Suprapubic skin (tissue), 4 donors: ENCODE data around the gene ATXN2L. TPM values are rescaled to one million over a fixed set of nuclear protein-coding genes. Genes with fewer than 3 reads are reported as not detected.

ENCODE experiments used
- DNase-seq, 2 donors: peaks; one replicate each; pipeline ENCODE4 v3.0.0-alpha.2; 2019; ENCODE audit warnings: low spot score in 2 of 2
- H3K27ac ChIP-seq: fragments of 200-600 bp; sonication (generic); one replicate; pipeline ENCODE4 v1.5.1; 2019
- H3K27me3 ChIP-seq: fragments of 200-600 bp; sonication (generic); one replicate; pipeline ENCODE4 v1.5.1; 2019
- H3K36me3 ChIP-seq: fragments of 200-600 bp; sonication (generic); one replicate; pipeline ENCODE4 v1.5.1; 2019
- H3K4me1 ChIP-seq: fragments of 200-600 bp; sonication (generic); one replicate; pipeline ENCODE4 v1.5.1; 2019
- H3K4me3 ChIP-seq: fragments of 200-600 bp; sonication (generic); one replicate; pipeline ENCODE4 v1.5.1; 2019; ENCODE audit warnings: mild to moderate bottlenecking
- H3K9me3 ChIP-seq: fragments of 200-600 bp; sonication (generic); one replicate; pipeline ENCODE4 v1.5.1; 2019
- EP300 ChIP-seq: sonication (generic); formaldehyde crosslinking; IDR thresholded peaks from one replicate; pipeline ENCODE4 v1.6.1; 2017; ENCODE audit warnings: antibody characterized with exemption
- POLR2A ChIP-seq, 2 donors: fragments of 450-650 bp; IDR thresholded peaks; one replicate each; pipeline ENCODE4 v1.6.1; 2017; ENCODE audit warnings: antibody characterized with exemption in 2 of 2, mild to moderate bottlenecking in 2 of 2, moderate library complexity in 2 of 2
- POLR2AphosphoS5 ChIP-seq, 3 donors: sonication (generic); formaldehyde crosslinking; IDR thresholded peaks; one replicate each; pipeline ENCODE4 v1.6.1; 2017; ENCODE audit warnings: antibody characterized with exemption in 3 of 3
- WGBS: methylation state at CpG from one replicate; pipeline ENCODE4 v1.1.5; 2018; 5-methylcytosine and 5-hydroxymethylcytosine counted together
- total RNA-seq, 4 donors: library from RNA; depleted of rRNA; stranded (reverse); fragments of >200 nt; gene quantifications; one replicate each; pipeline ENCODE4 v1.1.0, GENCODE V29; 2016
- TF ChIP-seq, protein P1 (sequence below), 2 donors: fragments of 200-600 bp in 1 of 2; fragments of 450-650 bp in 1 of 2; sonication (generic) in 1 of 2; IDR thresholded peaks; one replicate each; pipeline ENCODE4 v1.5.1; 2016 to 2019; ENCODE audit warnings: antibody characterized with exemption in 2 of 2, mild to moderate bottlenecking in 1 of 2, moderate library complexity in 1 of 2

ATXN2L gene
- total RNA-seq, 4 donors from 2014 or later, result 88.5 to 236 (median 148) TPM

DNA sequence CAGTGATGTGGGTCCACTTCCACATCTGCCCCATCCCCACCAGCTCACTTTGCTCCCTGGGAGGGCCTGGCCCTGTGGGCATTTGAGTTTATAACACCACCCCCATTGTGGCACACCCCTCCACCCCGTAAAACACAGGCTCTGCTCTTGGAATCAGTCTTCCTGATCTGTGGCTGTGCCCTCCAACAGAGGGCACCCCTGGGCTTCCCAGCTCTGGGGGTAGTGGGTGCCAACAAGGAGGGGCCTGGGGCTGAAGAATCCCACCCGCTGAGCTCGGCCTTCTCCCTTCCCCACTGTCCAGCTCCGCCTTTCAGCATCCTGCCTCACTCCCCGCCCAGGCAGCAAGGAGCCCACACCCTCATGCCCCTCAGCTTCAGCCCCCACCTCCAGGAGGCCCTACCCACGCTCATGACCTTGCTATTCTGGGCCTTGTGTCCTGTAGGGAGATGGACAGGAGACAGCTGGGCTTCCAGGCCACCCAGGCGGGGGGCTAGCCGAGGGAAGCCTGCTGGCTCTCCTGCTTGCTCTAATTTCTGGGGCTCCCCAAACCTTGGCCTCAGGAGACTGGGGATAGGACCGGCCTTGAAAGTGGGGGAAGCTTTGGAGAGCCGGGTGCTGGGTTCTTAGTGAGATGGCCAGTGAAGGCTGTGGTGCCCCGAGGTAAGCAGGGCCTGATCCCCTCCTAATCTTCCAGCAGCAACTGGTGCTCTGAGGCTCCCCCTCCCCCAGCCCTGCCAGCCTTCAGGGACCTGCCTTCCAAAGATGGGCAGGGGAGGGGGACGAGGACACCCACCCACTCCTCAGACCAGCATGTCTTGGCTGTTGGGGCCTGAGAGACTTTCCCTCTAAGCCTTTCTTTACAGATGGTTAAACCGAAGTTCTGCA, 52.6 kb downstream of the ATXN2L start:
- Histone ChIP-seq H3K27me3 (peaks cover 2% of the 10 kb centered on the region), H3K4me3 (no peak overlapping the region), H3K4me1 (peaks cover 15% of the 10 kb centered on the region), H3K27ac (no peak overlapping the region), H3K36me3 (peaks cover 40% of the 10 kb centered on the region), H3K9me3 (no peaks in the 10 kb centered on the region)
- WGBS, result 68% methylated on average over 11 of the region's 13 CpGs
- no peak for DNase-seq
- TF ChIP-seq, protein P1, sequence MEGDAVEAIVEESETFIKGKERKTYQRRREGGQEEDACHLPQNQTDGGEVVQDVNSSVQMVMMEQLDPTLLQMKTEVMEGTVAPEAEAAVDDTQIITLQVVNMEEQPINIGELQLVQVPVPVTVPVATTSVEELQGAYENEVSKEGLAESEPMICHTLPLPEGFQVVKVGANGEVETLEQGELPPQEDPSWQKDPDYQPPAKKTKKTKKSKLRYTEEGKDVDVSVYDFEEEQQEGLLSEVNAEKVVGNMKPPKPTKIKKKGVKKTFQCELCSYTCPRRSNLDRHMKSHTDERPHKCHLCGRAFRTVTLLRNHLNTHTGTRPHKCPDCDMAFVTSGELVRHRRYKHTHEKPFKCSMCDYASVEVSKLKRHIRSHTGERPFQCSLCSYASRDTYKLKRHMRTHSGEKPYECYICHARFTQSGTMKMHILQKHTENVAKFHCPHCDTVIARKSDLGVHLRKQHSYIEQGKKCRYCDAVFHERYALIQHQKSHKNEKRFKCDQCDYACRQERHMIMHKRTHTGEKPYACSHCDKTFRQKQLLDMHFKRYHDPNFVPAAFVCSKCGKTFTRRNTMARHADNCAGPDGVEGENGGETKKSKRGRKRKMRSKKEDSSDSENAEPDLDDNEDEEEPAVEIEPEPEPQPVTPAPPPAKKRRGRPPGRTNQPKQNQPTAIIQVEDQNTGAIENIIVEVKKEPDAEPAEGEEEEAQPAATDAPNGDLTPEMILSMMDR (IDR thresholded peaks at IDR 0.05), result no peak
- TF ChIP-seq POLR2AphosphoS5 (IDR thresholded peaks at IDR 0.05), result no peak
- no peak for TF ChIP-seq POLR2A (IDR thresholded peaks at IDR 0.05)
- no peak for TF ChIP-seq EP300

DNA sequence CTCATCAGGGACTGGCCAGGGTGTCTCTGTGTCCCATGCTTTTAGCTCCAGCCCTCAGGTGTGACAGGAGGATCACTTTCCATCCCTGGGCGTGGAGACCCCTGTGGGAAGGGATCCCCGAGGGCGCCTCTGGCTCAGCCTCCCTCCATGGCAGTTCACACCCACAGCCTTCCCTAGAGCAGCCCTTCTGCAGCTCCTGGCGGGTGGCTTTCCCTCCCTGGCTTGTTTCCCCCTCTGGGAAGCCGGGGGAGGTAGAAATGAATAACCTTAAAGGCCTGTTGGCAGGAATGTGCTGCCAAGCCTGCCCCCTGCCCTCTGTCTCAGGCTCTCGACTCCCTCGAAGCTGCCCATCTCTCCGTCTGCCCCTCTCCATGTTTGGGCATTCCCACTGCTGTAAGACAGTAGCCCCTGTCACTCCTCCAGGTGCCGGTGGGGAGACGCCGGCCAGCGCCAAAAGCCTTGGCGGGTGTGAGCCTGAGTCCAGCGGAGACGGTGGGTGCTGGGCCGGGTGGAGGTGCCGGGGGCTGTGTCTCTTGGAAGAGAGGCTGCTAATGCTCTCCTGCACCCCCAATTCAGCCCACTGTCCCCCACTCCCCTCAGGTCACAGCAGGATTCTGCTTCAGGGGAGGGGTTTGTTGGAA, 53.3 kb downstream of the ATXN2L start:
- Histone ChIP-seq H3K27ac (no peak overlapping the region), H3K27me3 (peaks cover 8% of the 10 kb centered on the region), H3K4me3 (no peak overlapping the region), H3K4me1 (peaks cover 17% of the 10 kb centered on the region), H3K9me3 (no peaks in the 10 kb centered on the region), H3K36me3 (peaks cover 33% of the 10 kb centered on the region)
- DNase-seq, result no peak
- 40% methylated on average over 1 of the region's 17 CpGs for WGBS
- TF ChIP-seq POLR2AphosphoS5 (IDR thresholded peaks at IDR 0.05), result no peak
- TF ChIP-seq, protein P1 (IDR thresholded peaks at IDR 0.05), result no peak
- TF ChIP-seq POLR2A (IDR thresholded peaks at IDR 0.05), result no peak
- TF ChIP-seq EP300, result no peak

DNA sequence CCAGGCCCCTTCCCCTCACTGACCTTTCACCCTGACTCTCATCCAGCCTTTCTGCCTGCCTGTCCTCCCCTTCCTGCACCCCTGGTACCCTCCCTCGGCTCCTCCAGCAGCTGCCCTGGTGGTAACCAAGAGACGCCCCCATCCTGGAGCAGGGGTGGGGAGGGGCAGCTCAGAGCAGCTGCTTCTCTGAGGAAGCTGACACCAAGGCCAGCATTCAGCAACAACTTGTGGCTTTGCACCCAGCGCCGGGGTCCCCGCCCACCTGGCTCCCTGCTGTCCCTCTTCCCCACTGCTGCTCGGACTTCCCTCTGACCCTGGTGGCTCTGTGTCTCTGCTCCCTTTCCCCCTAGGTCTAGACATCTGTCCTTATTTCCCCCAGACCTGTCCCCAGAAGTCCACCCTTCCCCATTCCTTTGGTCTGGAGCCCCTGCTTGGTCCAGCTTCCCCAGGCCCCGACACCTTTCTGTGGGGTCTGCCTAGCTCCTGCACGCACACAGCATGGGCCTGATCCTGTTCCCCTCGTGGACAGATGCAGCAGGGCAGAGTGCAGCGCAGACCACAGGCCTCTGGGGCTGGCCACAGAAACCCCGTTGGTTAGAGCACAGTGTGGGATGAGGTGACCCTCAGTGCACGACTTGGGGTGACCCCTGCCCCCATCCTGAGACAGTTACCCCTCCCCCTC, 54.3 kb downstream of the ATXN2L start:
- DNase-seq, result no peak
- Histone ChIP-seq H3K4me1 (peaks cover 17% of the 10 kb centered on the region), H3K4me3 (no peak overlapping the region), H3K27ac (no peak overlapping the region), H3K9me3 (no peaks in the 10 kb centered on the region), H3K27me3 (peaks cover 8% of the 10 kb centered on the region), H3K36me3 (peaks cover 23% of the 10 kb centered on the region)
- TF ChIP-seq POLR2A (IDR thresholded peaks at IDR 0.05), result no peak
- WGBS, result 66% methylated on average over 10 of the region's 12 CpGs

DNA sequence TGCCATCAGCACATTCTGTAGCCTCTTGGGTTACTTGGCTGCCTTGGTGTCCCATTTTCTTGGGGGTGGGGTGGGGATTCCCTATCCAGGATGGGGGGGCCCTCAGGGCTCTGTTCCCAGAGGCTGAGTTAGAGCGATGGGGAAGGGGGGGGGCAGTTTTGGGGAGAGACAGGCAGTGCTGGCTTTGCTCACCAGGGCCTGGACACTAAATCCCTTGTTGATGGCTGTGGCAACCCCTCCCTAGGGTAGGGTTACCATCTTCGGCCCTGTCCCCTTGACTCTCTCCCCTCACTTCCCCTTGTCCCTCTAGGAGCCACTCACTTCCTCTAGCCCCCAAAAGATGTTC, 54.8 kb downstream of the ATXN2L start:
- Histone ChIP-seq H3K27me3 (peaks cover 13% of the 10 kb centered on the region), H3K36me3 (peaks cover 18% of the 10 kb centered on the region), H3K4me3 (no peak overlapping the region), H3K9me3 (no peaks in the 10 kb centered on the region), H3K27ac (no peak overlapping the region), H3K4me1 (peaks cover 17% of the 10 kb centered on the region)
- no peak for DNase-seq
- 50% methylated on average over 1 of the region's 2 CpGs for WGBS
- TF ChIP-seq POLR2AphosphoS5 (IDR thresholded peaks at IDR 0.05) (no peak), POLR2A (IDR thresholded peaks at IDR 0.05) (no peak), EP300 (no peak)
- TF ChIP-seq, protein P1 (IDR thresholded peaks at IDR 0.05), result no peak

DNA sequence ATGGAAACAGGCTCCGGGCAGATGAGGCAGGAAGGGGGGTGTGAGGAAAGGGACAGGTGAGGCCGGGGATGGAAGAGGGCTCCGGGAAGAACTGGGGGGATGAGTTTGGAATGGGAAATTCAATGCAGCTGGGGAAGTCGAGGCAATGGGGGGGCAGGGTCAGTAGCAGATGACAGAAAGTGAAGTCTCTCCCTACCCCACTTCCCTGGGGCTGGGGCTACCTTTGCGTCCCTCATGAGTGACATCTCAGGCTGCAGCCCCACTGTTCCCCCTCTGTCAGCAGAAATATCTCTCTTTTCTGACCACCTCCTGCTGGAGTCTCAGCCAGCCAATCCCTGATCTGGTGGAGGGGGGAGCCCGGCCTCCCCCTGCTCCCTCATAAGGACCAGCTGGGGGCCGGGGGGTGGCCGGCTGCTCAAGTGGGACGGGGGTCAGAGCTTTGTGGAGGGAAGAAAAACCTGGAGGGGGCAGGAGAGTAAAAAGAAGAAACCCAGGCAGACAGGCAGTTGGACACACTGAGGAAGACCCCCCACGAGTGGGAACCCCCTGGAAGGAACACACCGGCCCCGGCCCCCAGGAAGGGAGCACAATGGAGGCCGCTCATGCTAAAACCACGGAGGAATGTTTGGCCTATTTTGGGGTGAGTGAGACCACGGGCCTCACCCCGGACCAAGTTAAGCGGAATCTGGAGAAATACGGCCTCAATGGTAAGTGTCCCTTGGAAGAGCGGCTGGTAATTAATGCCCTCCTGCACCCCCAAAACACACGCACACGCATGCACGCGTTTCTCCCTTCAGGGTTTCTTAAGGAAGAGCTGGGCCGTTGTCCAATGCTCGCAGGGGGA, 55.5 kb downstream of the ATXN2L start, which contains the start of gene ATP2A1:
TSS of gene ATP2A1 (plus strand) at position 406 of the 844 bp plus-strand sequence. CDS start at position 590, 184 bp downstream.
- Histone ChIP-seq H3K36me3 (peaks cover 11% of the 10 kb centered on the region), H3K4me3 (peak within 1 kb of the TSS; percentile 67), H3K4me1 (peaks cover 17% of the 10 kb centered on the region), H3K27me3 (peaks cover 18% of the 10 kb centered on the region), H3K27ac (no peak within 1 kb of the TSS), H3K9me3 (no peaks in the 10 kb centered on the region)
- no peak for DNase-seq
- 74% methylated on average over 25 of the region's 25 CpGs for WGBS
- TF ChIP-seq EP300 (no peak), POLR2A (IDR thresholded peaks at IDR 0.05) (no peak), POLR2AphosphoS5 (IDR thresholded peaks at IDR 0.05) (no peak)
- TF ChIP-seq, protein P1 (IDR thresholded peaks at IDR 0.05), result no peak
